ENCODE measurements around the gene VARS2.

Gene VARS2

DNA sequence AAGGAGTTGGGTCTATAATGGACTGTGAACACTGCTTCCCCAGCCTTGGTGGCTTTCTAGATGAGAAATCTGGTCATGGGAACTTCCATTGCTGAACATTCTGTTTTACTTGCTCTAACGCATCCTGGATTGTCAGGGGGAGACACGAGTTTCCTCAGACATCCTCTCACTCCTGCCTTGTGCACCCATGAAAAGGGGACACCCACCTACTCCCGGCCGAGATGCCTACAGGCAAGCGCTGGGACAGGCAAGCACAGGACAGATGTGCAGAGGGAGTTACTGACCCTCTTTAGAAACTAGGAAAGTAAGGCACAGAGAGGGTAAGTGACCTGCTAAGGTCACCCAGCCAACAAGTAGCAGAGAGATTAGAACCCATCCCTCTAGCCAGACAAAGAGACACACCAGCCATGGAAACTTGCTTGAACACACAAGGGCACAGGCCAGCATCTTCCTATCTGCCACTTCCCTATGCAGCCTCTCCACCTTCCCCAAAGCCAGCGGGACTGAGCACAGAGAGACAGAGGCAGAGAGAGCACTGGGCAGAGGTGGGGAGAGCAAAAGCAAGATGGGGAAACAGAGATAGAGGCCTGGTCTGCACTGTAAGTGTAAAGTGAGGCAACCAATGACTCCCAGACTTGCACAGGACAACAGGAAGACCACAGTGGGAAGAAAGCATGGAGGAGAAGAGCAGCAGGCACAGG, 18.8 kb downstream of the VARS2 start:
- no peak for DNase-seq
- no peak for TF ChIP-seq CTCF (IDR thresholded peaks at IDR 0.05; ENCODE audit: low read depth, low read length)
- Histone ChIP-seq H3K27me3 (no peaks in the 10 kb centered on the region; the same call in 1 of the 2 replicates), H3K9me3 (no peaks in the 10 kb centered on the region), H3K4me1 (no peaks in the 10 kb centered on the region), H3K36me3 (no peaks in the 10 kb centered on the region), H3K4me3 (ENCODE audit: low read depth, low read length) (no peak overlapping the region)

DNA sequence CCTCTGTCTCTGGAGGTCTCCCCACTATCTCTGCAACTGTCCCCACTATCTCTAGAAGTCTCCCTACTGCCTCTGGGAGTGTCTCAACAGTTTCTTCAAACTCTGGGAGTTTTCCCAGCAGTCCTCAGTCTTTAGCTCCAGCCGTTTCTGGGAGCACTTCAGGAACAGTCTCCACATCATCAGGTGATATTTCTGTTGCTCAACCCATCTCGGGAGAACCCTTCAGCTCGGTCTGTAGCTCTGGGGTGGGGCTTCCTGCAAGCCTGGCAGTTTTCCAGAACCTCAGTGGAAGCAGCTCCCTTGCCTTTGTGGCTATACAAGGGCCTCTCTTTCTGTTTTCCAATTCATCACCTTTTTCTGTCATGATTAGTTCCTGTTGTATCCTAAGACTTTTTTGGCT, 21.0 kb downstream of the VARS2 start:
- TF ChIP-seq CTCF (IDR thresholded peaks at IDR 0.05; ENCODE audit: low read depth, low read length) = no peak
- H3K27me3 ChIP-seq = peaks cover 10% of the 10 kb centered on the region

DNA sequence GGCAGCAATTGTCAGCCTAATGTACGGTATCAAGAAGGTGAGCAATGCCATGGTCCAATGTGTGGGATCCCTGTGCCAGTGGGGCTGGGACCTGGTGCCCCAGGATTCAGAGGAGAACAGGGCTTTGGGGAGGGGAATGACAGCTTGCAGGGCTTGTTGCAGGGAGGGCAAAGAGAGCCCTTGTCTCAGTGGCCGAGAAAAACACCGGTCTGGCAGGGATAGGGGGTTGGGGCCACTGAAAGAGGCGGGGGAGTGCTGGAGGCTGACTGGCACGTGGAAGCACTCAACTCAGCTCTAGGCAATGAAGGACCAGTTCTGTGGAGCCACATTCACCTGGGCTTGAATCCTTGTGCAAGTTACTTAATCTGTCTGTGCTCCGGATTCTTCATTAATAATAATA, 23.2 kb downstream of the VARS2 start:
- TF ChIP-seq CTCF (IDR thresholded peaks at IDR 0.05; ENCODE audit: low read depth, low read length) = no peak
- DNase-seq = no peak

More for the DNA sequence above, 21.0 kb downstream of the VARS2 start:
- no peak overlapping the region for H3K4me3 ChIP-seq (ENCODE audit: low read depth, low read length)
- no peak for DNase-seq
- H3K4me1 ChIP-seq = no peaks in the 10 kb centered on the region
- H3K9me3 ChIP-seq = no peaks in the 10 kb centered on the region
- no peaks in the 10 kb centered on the region for H3K36me3 ChIP-seq

GRCh38 chr6:30938730-30939129, 24.7 kb downstream of the VARS2 start:
- TF ChIP-seq CTCF (IDR thresholded peaks at IDR 0.05; ENCODE audit: low read depth, low read length) = no peak
- no peaks in the 10 kb centered on the region for H3K9me3 ChIP-seq
- H3K4me3 ChIP-seq (ENCODE audit: low read depth, low read length) = no peak overlapping the region
- H3K36me3 ChIP-seq = no peaks in the 10 kb centered on the region
- peaks cover 29% of the 10 kb centered on the region for H3K27me3 ChIP-seq
- H3K4me1 ChIP-seq = no peaks in the 10 kb centered on the region
- DNase-seq = no peak

More for the DNA sequence above, 23.2 kb downstream of the VARS2 start:
- Histone ChIP-seq H3K9me3 (no peaks in the 10 kb centered on the region), H3K4me1 (no peaks in the 10 kb centered on the region), H3K27me3 (peaks cover 23% of the 10 kb centered on the region), H3K4me3 (ENCODE audit: low read depth, low read length) (no peak overlapping the region), H3K36me3 (no peaks in the 10 kb centered on the region)

GRCh38 chr6:30939473-30939872, 25.4 kb downstream of the VARS2 start:
- Histone ChIP-seq H3K4me1 (no peaks in the 10 kb centered on the region), H3K4me3 (ENCODE audit: low read depth, low read length) (no peak overlapping the region), H3K9me3 (no peaks in the 10 kb centered on the region), H3K27me3 (peaks cover 29% of the 10 kb centered on the region), H3K36me3 (no peaks in the 10 kb centered on the region)
- no peak for TF ChIP-seq CTCF (IDR thresholded peaks at IDR 0.05; ENCODE audit: low read depth, low read length)
- DNase-seq = no peak

DNA sequence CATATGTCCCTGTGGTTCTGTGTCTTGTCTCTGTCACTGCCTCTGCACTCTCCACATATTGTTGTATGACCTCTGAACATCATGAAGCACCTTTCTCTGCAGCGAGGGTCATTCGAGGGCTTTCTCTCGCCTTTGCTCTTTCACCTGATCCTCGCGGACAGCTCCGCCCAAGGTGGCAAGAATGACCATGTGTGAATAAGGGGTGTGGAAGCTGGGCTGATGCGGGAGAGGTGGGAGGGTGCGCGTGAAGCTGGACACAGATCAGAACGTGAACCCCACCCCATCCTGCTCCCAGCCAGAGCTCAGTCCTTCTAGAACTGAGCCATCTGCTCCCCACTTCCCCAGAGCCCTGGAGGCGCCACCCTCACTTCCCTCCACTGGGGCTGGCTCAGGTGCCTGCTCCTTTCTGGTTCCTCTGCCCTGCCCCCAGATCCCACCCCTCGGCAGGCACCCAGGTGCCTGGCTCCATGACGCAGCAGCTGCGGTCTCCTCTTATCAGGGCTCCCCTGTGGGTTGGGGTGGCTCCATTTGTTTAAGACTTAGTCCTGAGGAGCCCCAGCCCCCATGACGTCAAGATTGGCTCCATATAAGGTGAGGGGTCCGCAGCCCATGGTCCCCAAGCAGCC, 26.4 kb downstream of the VARS2 start, which contains the start of gene MUCL3:
Gene MUCL3, plus strand, starts transcription at position 613 of the 626 bp plus-strand sequence. CDS start 27 bp downstream, outside the sequence.
- Histone ChIP-seq H3K9me3 (no peaks in the 10 kb centered on the region), H3K36me3 (no peaks in the 10 kb centered on the region), H3K4me1 (no peaks in the 10 kb centered on the region), H3K27me3 (peaks cover 29% of the 10 kb centered on the region), H3K4me3 (ENCODE audit: low read depth, low read length) (no peak within 1 kb of the TSS)
- no peak for DNase-seq
- no peak for TF ChIP-seq CTCF (IDR thresholded peaks at IDR 0.05; ENCODE audit: low read depth, low read length)
